NCI-H1417 (cell line): ENCODE data around the gene ADAMTS4.

ENCODE experiments used
- DNase-seq, 3 experiments: peaks; one replicate each; lab custom pipeline; 2025; lab: John Stamatoyannopoulos, UW

ADAMTS4 gene

GRCh38 chr1:161174911-161175310 lies 23.9 kb downstream of the ADAMTS4 start:
- DNase-seq = no peak

- DNase-seq = no peak
Observed at GRCh38 chr1:161173711-161174110, 25.1 kb downstream of the ADAMTS4 start.

GRCh38 chr1:161172776-161173376 lies 26.0 kb downstream of the ADAMTS4 start:
- no peak for DNase-seq

GRCh38 chr1:161172349-161172748 lies 26.5 kb downstream of the ADAMTS4 start:
- DNase-seq = no peak

- DNase-seq = no peak
Observed at GRCh38 chr1:161171696-161172095, 27.2 kb downstream of the ADAMTS4 start.

- DNase-seq = no peak
Observed at GRCh38 chr1:161171191-161171590, 27.7 kb downstream of the ADAMTS4 start.

- DNase-seq = no peak
Observed at GRCh38 chr1:161168906-161169305, 29.9 kb downstream of the ADAMTS4 start.

- peak; percentile 32 to 64 (median 62) for DNase-seq
Observed at GRCh38 chr1:161166669-161167548, 31.9 kb downstream of the ADAMTS4 start.

GRCh38 chr1:161165742-161166668 lies 32.8 kb downstream of the ADAMTS4 start, which contains the start of gene PPOX:
Gene PPOX (plus strand): TSS chr1:161166426. CDS start chr1:161166848, 422 bp downstream.
- DNase-seq = peak; percentile 95 to 100 (median 99)

- no peak for DNase-seq
Observed at GRCh38 chr1:161164901-161165610, 33.8 kb downstream of the ADAMTS4 start.

GRCh38 chr1:161163793-161164192 lies 35.1 kb downstream of the ADAMTS4 start:
- no peak for DNase-seq

GRCh38 chr1:161162806-161163205 lies 36.0 kb downstream of the ADAMTS4 start:
- no peak for DNase-seq

- no peak for DNase-seq
Observed at GRCh38 chr1:161162052-161162451, 36.8 kb downstream of the ADAMTS4 start.

GRCh38 chr1:161161652-161162051 lies 37.2 kb downstream of the ADAMTS4 start:
- no peak for DNase-seq

GRCh38 chr1:161160671-161161145 lies 38.1 kb downstream of the ADAMTS4 start:
- no peak for DNase-seq

GRCh38 chr1:161159913-161160243 lies 39.0 kb downstream of the ADAMTS4 start:
- DNase-seq = no peak

- DNase-seq = peak; percentile 91 to 99 (median 96)
Observed at GRCh38 chr1:161159087-161159912, 39.6 kb downstream of the ADAMTS4 start, which contains the start of gene USP21. Gene USP21 (plus strand): TSS chr1:161159500. CDS start chr1:161160641, 1,141 bp downstream.

GRCh38 chr1:161158316-161159010 lies 40.4 kb downstream of the ADAMTS4 start:
- DNase-seq = peak in 1 of 3 experiments; percentile 41

GRCh38 chr1:161157867-161158266 lies 41.0 kb downstream of the ADAMTS4 start:
- no peak for DNase-seq
